SK-N-MC (cell line): Measurements from ENCODE around the gene CRAMP1.
"Not testable (repeated sequence)": the region's sequence is repeated elsewhere in the genome, so short reads cannot be mapped to it uniquely, and the experiment has no call there.

Source experiments
- DNase-seq: peaks from one replicate; pipeline ENCODE4 v3.0.0-alpha.2; 2011; ENCODE audit warnings: low read depth, low spot score
- H3K27ac ChIP-seq: fragments of 200-600 bp; sonication (generic); 2 replicates; pipeline ENCODE4 v1.5.1; 2016; ENCODE audit warnings: mixed run types
- H3K36me3 ChIP-seq: fragments of 200-600 bp; sonication (generic); 2 replicates; pipeline ENCODE4 v1.6.1; 2017; ENCODE audit warnings: antibody characterized with exemption, low read length, mixed read lengths; ENCODE audit not compliant: insufficient read depth
- H3K4me3 ChIP-seq: fragments of 200-600 bp; sonication (generic); 2 replicates; pipeline ENCODE4 v1.5.1; 2016
- H3K9ac ChIP-seq: fragments of 200-600 bp; sonication (generic); 2 replicates; pipeline ENCODE4 v1.8.0; 2017; ENCODE audit warnings: mixed run types, mixed read lengths; ENCODE audit not compliant: insufficient read length
- H3K9me3 ChIP-seq: fragments of 200-600 bp; sonication (generic); 2 replicates; pipeline ENCODE4 v1.6.1; 2017; ENCODE audit warnings: low read depth, mild to moderate bottlenecking, antibody characterized with exemption, low read length, moderate library complexity, mixed read lengths
- EZH2 ChIP-seq: fragments of 200-600 bp; sonication (generic); IDR thresholded peaks from one replicate; pipeline ENCODE4 v1.6.1; 2017; ENCODE audit warnings: antibody characterized with exemption
- FOXP2 ChIP-seq: optimal IDR thresholded peaks from 2 replicates; pipeline ENCODE3; 2011; ENCODE audit warnings: mild to moderate bottlenecking, moderate library complexity; ENCODE audit not compliant: insufficient read depth; ENCODE audit errors: extremely low read length, control extremely low read depth
- POLR2AphosphoS5 ChIP-seq: IDR thresholded peaks from 2 replicates; pipeline ENCODE4 v1.6.1; 2012; ENCODE audit warnings: mild to moderate bottlenecking, low read depth, low read length, borderline replicate concordance

The CRAMP1 gene

GRCh38 chr16:1708083-1708767 is 96.1 kb downstream of the CRAMP1 start:
- DNase-seq, result no peak
- Histone ChIP-seq H3K36me3 (no peaks in the 10 kb centered on the region), H3K27ac (no peak overlapping the region), H3K4me3 (no peak overlapping the region; the same call in 1 of the 2 replicates), H3K9ac (peak overlapping the region; percentile 24), H3K9me3 (no peaks in the 10 kb centered on the region)
- no peak for TF ChIP-seq POLR2AphosphoS5

GRCh38 chr16:1708768-1709180 is 96.6 kb downstream of the CRAMP1 start:
- no peak overlapping the region for H3K27ac ChIP-seq
- no peak for DNase-seq
- H3K36me3 ChIP-seq, result no peaks in the 10 kb centered on the region
- H3K4me3 ChIP-seq, result no peak overlapping the region
- no peak for TF ChIP-seq EZH2
- no peak for TF ChIP-seq POLR2AphosphoS5
- no peak for TF ChIP-seq FOXP2
- H3K9ac ChIP-seq, result no peak overlapping the region
- H3K9me3 ChIP-seq, result no peaks in the 10 kb centered on the region

GRCh38 chr16:1709356-1709755 is 97.2 kb downstream of the CRAMP1 start:
- no peaks in the 10 kb centered on the region for H3K36me3 ChIP-seq
- no peak for DNase-seq
- no peak overlapping the region for H3K27ac ChIP-seq
- TF ChIP-seq FOXP2 (no peak), EZH2 (no peak), POLR2AphosphoS5 (no peak)
- no peaks in the 10 kb centered on the region for H3K9me3 ChIP-seq
- H3K9ac ChIP-seq, result no peak overlapping the region
- H3K4me3 ChIP-seq, result no peak overlapping the region

- Histone ChIP-seq H3K36me3 (no peaks in the 10 kb centered on the region), H3K9ac (no peak overlapping the region), H3K9me3 (no peaks in the 10 kb centered on the region), H3K27ac (no peak overlapping the region), H3K4me3 (no peak overlapping the region)
- no peak for TF ChIP-seq EZH2
- TF ChIP-seq POLR2AphosphoS5, result no peak
- no peak for TF ChIP-seq FOXP2
- no peak for DNase-seq
Observed at GRCh38 chr16:1710811-1711507, 98.8 kb downstream of the CRAMP1 start.

- TF ChIP-seq EZH2 (no peak), FOXP2 (no peak), POLR2AphosphoS5 (no peak)
- Histone ChIP-seq H3K27ac (no peak overlapping the region), H3K9me3 (no peaks in the 10 kb centered on the region), H3K36me3 (no peaks in the 10 kb centered on the region), H3K9ac (no peak overlapping the region), H3K4me3 (no peak overlapping the region)
- DNase-seq, result no peak
Observed at GRCh38 chr16:1712791-1713261, 100.7 kb downstream of the CRAMP1 start.

- no peaks in the 10 kb centered on the region for H3K9me3 ChIP-seq
- no peak overlapping the region for H3K4me3 ChIP-seq
- no peaks in the 10 kb centered on the region for H3K36me3 ChIP-seq
- TF ChIP-seq EZH2, result no peak
- TF ChIP-seq FOXP2, result no peak
- TF ChIP-seq POLR2AphosphoS5, result no peak
- H3K9ac ChIP-seq, result no peak overlapping the region
- no peak overlapping the region for H3K27ac ChIP-seq
- no peak for DNase-seq
Observed at GRCh38 chr16:1713331-1713730, 101.2 kb downstream of the CRAMP1 start.

- TF ChIP-seq EZH2, result no peak
- TF ChIP-seq FOXP2, result no peak
- TF ChIP-seq POLR2AphosphoS5, result no peak
- H3K9me3 ChIP-seq, result no peaks in the 10 kb centered on the region
- no peak overlapping the region for H3K4me3 ChIP-seq
- no peak overlapping the region for H3K9ac ChIP-seq
- no peaks in the 10 kb centered on the region for H3K36me3 ChIP-seq
- no peak overlapping the region for H3K27ac ChIP-seq
- no peak for DNase-seq
Observed at GRCh38 chr16:1713933-1714332, 101.8 kb downstream of the CRAMP1 start.

GRCh38 chr16:1715220-1715619 is 103.1 kb downstream of the CRAMP1 start:
- no peak for DNase-seq
- H3K36me3 ChIP-seq, result no peaks in the 10 kb centered on the region
- H3K27ac ChIP-seq, result no peak overlapping the region
- H3K4me3 ChIP-seq, result no peak overlapping the region
- H3K9ac ChIP-seq, result no peak overlapping the region
- no peaks in the 10 kb centered on the region for H3K9me3 ChIP-seq
- TF ChIP-seq POLR2AphosphoS5 (no peak), FOXP2 (no peak), EZH2 (no peak)

- H3K9ac ChIP-seq, H3K27ac ChIP-seq, H3K9me3 ChIP-seq, H3K4me3 ChIP-seq, DNase-seq, H3K36me3 ChIP-seq: not testable (repeated sequence)
Observed at GRCh38 chr16:1718236-1718635, 106.1 kb downstream of the CRAMP1 start.

- not testable (repeated sequence) for DNase-seq, H3K9ac ChIP-seq, H3K27ac ChIP-seq, H3K4me3 ChIP-seq, H3K36me3 ChIP-seq, H3K9me3 ChIP-seq
Observed at GRCh38 chr16:1719559-1720229, 107.5 kb downstream of the CRAMP1 start.
